Hepatocyte (in vitro differentiated cells): ENCODE results near the gene IL27RA.

ENCODE experiments used
- CTCF ChIP-seq: fragments of 200-600 bp; sonication (generic); IDR thresholded peaks from 2 replicates; pipeline ENCODE4 v1.5.1; 2016; ENCODE audit warnings: antibody characterized with exemption, mild to moderate bottlenecking; ENCODE audit not compliant: poor library complexity
- EZH2 ChIP-seq: fragments of 200-600 bp; sonication (generic); IDR thresholded peaks from 2 replicates; pipeline ENCODE4 v1.6.1; 2016; ENCODE audit warnings: antibody characterized with exemption, mild to moderate bottlenecking, borderline replicate concordance

GRCh38 chr19:13997631-13997962 lies 34.0 kb upstream of the IL27RA start:
- no peak for TF ChIP-seq CTCF
- TF ChIP-seq EZH2 = no peak
